GM12878 (cell line): ENCODE measurements around the gene XPNPEP2. TPM values are rescaled to one million over a fixed set of nuclear protein-coding genes. Genes with fewer than 3 reads are reported as not detected.

ENCODE experiments used
- BHLHE40 ChIP-seq, 2 experiments: fragments of 450-650 bp in 1 of 2; IDR thresholded peaks; 2 replicates each; pipeline ENCODE4 v1.6.1; 2011 to 2017; ENCODE audit warnings: low read depth in 2 of 2, borderline replicate concordance in 1 of 2, improper control_type of control experiment in 1 of 2, low read length in 1 of 2, mild to moderate bottlenecking in 1 of 2
- CBX5 ChIP-seq: sonication (generic); IDR thresholded peaks from 2 replicates; pipeline ENCODE4 v1.6.1; 2016; ENCODE audit warnings: low read depth, moderate library complexity, mild to moderate bottlenecking, inconsistent platforms
- FOXK2 ChIP-seq: fragments of 450-650 bp; IDR thresholded peaks from 2 replicates; pipeline ENCODE4 v1.6.1; 2017; ENCODE audit warnings: mild to moderate bottlenecking, moderate library complexity
- GATAD2B ChIP-seq: fragments of 450-650 bp; conservative IDR thresholded peaks from 2 replicates; pipeline ENCODE4 v1.6.1; 2017; ENCODE audit warnings: low read depth, mild to moderate bottlenecking, moderate library complexity
- HDAC2 ChIP-seq: fragments of 200-600 bp; sonication (generic); IDR thresholded peaks from 2 replicates; pipeline ENCODE4 v1.6.1; 2017
- IKZF1 ChIP-seq: fragments of 450-650 bp; conservative IDR thresholded peaks from 2 replicates; pipeline ENCODE4 v1.6.1; 2017; ENCODE audit warnings: antibody characterized with exemption, mild to moderate bottlenecking
- KAT2A ChIP-seq: conservative IDR thresholded peaks from 2 replicates; pipeline ENCODE4 v1.6.1; 2011; ENCODE audit warnings: low read depth, low read length; ENCODE audit not compliant: control insufficient read depth
- KDM1A ChIP-seq: fragments of 200-600 bp; sonication (generic); IDR thresholded peaks from 2 replicates; pipeline ENCODE4 v1.6.1; 2016; ENCODE audit warnings: borderline replicate concordance
- MEF2B ChIP-seq: fragments of 450-650 bp; IDR thresholded peaks from 2 replicates; pipeline ENCODE4 v1.6.1; 2018; ENCODE audit warnings: mild to moderate bottlenecking, moderate library complexity; ENCODE audit not compliant: partially characterized antibody, poor library complexity, severe bottlenecking
- MXI1 ChIP-seq: fragments of 150-350 bp; IDR thresholded peaks from 2 replicates; pipeline ENCODE4 v1.6.1; 2011; ENCODE audit warnings: low read depth, mild to moderate bottlenecking, inconsistent platforms, low read length, improper control_type of control experiment
- POU2F2 ChIP-seq: IDR thresholded peaks from 3 replicates; pipeline ENCODE4 v1.6.1; 2011; ENCODE audit warnings: low read depth, mild to moderate bottlenecking, low read length, borderline replicate concordance
- SMC3 ChIP-seq: IDR thresholded peaks from 2 replicates; pipeline ENCODE4 v1.6.1; 2011; ENCODE audit warnings: low read length, improper control_type of control experiment, borderline replicate concordance
- SREBF1 ChIP-seq: IDR thresholded peaks from 2 replicates; pipeline ENCODE4 v1.6.1; 2012; ENCODE audit warnings: mild to moderate bottlenecking, low read length
- SREBF2 ChIP-seq: IDR thresholded peaks from 2 replicates; pipeline ENCODE4 v1.6.1; 2012; ENCODE audit warnings: mild to moderate bottlenecking, low read length
- polyA plus RNA-seq, 11 experiments: library from polyadenylated mRNA; depleted of rRNA in 4 of 11; unstranded in 6 of 11; stranded (reverse) in 5 of 11; fragments of >200 nt; fragmentation: Nextera tagmentation in 4 of 11; fragmentation: Illumina TruSeq in 1 of 11; extraction: Ambion mirVana in 4 of 11; extraction: Trizol in 1 of 11; gene quantifications; 1 replicate in 1 of 11; 2 replicates in 10 of 11; pipeline versions ENCODE4 v1.2.1 to v1.2.3, GENCODE V29; 2011 to 2016; ENCODE audit warnings: inconsistent platforms in 2 of 11, missing spikeins in 2 of 11, low read depth in 1 of 11
- total RNA-seq, 4 experiments: library from RNA; depleted of rRNA in 3 of 4; stranded (reverse); fragments of >200 nt in 3 of 4; fragmentation: Illumina TruSeq in 1 of 4; extraction: Trizol in 1 of 4; gene quantifications; 2 replicates each; pipeline versions ENCODE4 v1.2.1 to v1.2.3, GENCODE V29; 2013 to 2021
- TF ChIP-seq, protein P1 (sequence below): fragments of 450-650 bp; conservative IDR thresholded peaks from 2 replicates; pipeline ENCODE4 v1.6.1; 2017; ENCODE audit warnings: mild to moderate bottlenecking, moderate library complexity
- TF ChIP-seq, protein P2 (sequence below): IDR thresholded peaks from 2 replicates; pipeline ENCODE4 v1.6.1; 2012; ENCODE audit warnings: mild to moderate bottlenecking, low read depth, low read length
- TF ChIP-seq, protein P3 (sequence below): IDR thresholded peaks from 2 replicates; pipeline ENCODE4 v1.6.1; 2012; ENCODE audit warnings: improper control_type of control experiment, low read depth, low read length; ENCODE audit not compliant: insufficient replicate concordance
- TF ChIP-seq, protein P4 (sequence below): IDR thresholded peaks from 2 replicates; pipeline ENCODE4 v1.6.1; 2011; ENCODE audit warnings: low read depth, mild to moderate bottlenecking, low read length, moderate library complexity, borderline replicate concordance; ENCODE audit errors: extremely low read depth

The XPNPEP2 gene
- total and polyA plus RNA-seq, 10 of the 15 experiments (the other 5 are each of a cell fraction or from before 2014, with no cell fraction given) = 0.04 to 0.37 (median 0.15) TPM

DNA sequence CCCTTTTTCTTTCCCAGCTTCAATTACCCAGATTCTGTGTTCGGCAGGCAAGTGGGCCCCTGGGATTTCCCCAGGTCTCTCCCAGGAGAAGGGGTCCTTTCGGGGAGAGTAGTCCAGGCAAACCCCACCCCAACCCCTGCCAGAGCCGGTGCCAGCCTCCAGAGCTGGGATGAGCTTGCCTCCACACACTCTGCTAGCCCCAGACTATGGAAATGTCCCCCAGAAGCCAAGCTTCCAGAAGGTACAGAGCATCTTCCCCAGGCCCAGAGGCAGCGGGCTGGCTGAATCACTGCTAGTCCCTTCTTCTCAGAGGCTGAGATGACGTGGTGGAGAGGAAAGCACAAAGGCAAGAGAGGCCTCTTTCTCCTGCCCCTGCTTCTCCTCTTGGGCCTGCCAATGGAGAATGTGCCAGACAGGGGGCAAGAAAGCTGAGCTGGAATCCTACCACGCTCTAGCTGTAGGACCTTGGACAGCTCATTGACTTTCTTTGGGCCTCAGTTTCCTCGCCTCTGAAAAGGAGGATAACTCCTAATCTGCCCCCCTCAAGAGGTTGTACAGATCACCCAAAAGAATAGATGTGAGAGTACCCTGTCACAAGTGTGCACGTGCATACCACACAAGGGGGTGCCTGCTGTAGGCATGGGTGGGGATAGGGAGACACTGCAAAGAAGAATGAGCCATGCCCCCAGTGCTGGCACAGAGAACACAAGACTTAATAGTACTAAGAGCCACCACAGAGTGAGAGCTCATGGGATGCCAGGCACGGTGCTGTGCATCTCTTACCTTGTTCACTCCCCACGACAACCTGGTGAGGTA lies 43.1 kb downstream of the XPNPEP2 start (continued):
- TF ChIP-seq, protein P1, sequence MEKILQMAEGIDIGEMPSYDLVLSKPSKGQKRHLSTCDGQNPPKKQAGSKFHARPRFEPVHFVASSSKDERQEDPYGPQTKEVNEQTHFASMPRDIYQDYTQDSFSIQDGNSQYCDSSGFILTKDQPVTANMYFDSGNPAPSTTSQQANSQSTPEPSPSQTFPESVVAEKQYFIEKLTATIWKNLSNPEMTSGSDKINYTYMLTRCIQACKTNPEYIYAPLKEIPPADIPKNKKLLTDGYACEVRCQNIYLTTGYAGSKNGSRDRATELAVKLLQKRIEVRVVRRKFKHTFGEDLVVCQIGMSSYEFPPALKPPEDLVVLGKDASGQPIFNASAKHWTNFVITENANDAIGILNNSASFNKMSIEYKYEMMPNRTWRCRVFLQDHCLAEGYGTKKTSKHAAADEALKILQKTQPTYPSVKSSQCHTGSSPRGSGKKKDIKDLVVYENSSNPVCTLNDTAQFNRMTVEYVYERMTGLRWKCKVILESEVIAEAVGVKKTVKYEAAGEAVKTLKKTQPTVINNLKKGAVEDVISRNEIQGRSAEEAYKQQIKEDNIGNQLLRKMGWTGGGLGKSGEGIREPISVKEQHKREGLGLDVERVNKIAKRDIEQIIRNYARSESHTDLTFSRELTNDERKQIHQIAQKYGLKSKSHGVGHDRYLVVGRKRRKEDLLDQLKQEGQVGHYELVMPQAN = peak; percentile 33; the same call in 1 of the 2 replicates
- TF ChIP-seq BHLHE40 (IDR thresholded peaks at IDR 0.05; ENCODE audit: borderline replicate concordance in 1 of 2, low read depth in 2 of 2, low read length in 1 of 2) = peak; percentile 58 to 78; a peak in 3 of 4 replicates
- no peak for TF ChIP-seq CBX5
- TF ChIP-seq FOXK2 = no peak
- TF ChIP-seq IKZF1 = peak; percentile 1
- TF ChIP-seq GATAD2B = no peak; the same call in none of the 2 replicates
- no peak; the same call in 1 of the 2 replicates for TF ChIP-seq SMC3
- TF ChIP-seq, protein P2, sequence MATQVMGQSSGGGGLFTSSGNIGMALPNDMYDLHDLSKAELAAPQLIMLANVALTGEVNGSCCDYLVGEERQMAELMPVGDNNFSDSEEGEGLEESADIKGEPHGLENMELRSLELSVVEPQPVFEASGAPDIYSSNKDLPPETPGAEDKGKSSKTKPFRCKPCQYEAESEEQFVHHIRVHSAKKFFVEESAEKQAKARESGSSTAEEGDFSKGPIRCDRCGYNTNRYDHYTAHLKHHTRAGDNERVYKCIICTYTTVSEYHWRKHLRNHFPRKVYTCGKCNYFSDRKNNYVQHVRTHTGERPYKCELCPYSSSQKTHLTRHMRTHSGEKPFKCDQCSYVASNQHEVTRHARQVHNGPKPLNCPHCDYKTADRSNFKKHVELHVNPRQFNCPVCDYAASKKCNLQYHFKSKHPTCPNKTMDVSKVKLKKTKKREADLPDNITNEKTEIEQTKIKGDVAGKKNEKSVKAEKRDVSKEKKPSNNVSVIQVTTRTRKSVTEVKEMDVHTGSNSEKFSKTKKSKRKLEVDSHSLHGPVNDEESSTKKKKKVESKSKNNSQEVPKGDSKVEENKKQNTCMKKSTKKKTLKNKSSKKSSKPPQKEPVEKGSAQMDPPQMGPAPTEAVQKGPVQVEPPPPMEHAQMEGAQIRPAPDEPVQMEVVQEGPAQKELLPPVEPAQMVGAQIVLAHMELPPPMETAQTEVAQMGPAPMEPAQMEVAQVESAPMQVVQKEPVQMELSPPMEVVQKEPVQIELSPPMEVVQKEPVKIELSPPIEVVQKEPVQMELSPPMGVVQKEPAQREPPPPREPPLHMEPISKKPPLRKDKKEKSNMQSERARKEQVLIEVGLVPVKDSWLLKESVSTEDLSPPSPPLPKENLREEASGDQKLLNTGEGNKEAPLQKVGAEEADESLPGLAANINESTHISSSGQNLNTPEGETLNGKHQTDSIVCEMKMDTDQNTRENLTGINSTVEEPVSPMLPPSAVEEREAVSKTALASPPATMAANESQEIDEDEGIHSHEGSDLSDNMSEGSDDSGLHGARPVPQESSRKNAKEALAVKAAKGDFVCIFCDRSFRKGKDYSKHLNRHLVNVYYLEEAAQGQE = peak; percentile 73
- TF ChIP-seq SREBF1 = no peak
- TF ChIP-seq, protein P3, sequence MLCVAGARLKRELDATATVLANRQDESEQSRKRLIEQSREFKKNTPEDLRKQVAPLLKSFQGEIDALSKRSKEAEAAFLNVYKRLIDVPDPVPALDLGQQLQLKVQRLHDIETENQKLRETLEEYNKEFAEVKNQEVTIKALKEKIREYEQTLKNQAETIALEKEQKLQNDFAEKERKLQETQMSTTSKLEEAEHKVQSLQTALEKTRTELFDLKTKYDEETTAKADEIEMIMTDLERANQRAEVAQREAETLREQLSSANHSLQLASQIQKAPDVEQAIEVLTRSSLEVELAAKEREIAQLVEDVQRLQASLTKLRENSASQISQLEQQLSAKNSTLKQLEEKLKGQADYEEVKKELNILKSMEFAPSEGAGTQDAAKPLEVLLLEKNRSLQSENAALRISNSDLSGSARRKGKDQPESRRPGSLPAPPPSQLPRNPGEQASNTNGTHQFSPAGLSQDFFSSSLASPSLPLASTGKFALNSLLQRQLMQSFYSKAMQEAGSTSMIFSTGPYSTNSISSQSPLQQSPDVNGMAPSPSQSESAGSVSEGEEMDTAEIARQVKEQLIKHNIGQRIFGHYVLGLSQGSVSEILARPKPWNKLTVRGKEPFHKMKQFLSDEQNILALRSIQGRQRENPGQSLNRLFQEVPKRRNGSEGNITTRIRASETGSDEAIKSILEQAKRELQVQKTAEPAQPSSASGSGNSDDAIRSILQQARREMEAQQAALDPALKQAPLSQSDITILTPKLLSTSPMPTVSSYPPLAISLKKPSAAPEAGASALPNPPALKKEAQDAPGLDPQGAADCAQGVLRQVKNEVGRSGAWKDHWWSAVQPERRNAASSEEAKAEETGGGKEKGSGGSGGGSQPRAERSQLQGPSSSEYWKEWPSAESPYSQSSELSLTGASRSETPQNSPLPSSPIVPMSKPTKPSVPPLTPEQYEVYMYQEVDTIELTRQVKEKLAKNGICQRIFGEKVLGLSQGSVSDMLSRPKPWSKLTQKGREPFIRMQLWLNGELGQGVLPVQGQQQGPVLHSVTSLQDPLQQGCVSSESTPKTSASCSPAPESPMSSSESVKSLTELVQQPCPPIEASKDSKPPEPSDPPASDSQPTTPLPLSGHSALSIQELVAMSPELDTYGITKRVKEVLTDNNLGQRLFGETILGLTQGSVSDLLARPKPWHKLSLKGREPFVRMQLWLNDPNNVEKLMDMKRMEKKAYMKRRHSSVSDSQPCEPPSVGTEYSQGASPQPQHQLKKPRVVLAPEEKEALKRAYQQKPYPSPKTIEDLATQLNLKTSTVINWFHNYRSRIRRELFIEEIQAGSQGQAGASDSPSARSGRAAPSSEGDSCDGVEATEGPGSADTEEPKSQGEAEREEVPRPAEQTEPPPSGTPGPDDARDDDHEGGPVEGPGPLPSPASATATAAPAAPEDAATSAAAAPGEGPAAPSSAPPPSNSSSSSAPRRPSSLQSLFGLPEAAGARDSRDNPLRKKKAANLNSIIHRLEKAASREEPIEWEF = peak; percentile 12
- TF ChIP-seq SREBF2 = no peak
- TF ChIP-seq KAT2A = no peak
- TF ChIP-seq, protein P4, sequence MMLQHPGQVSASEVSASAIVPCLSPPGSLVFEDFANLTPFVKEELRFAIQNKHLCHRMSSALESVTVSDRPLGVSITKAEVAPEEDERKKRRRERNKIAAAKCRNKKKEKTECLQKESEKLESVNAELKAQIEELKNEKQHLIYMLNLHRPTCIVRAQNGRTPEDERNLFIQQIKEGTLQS = no peak
- TF ChIP-seq MEF2B = peak; percentile 62
- peak; percentile 62; the same call in 1 of the 2 replicates for TF ChIP-seq MXI1
- TF ChIP-seq POU2F2 = no peak
- TF ChIP-seq HDAC2 = no peak
- TF ChIP-seq KDM1A = no peak
